ENCODE results near the gene TRIML2.

The TRIML2 gene

GRCh38 chr4:188053302-188053701 lies 56.1 kb downstream of the TRIML2 start:
- TF ChIP-seq FOXP2 (optimal IDR thresholded peaks at IDR 0.05; ENCODE audit: borderline replicate concordance, extremely low read depth, extremely low read length, insufficient read depth) (no peak), TAF1 (IDR thresholded peaks at IDR 0.05; ENCODE audit: borderline replicate concordance, insufficient read depth, low read length) (no peak), SIN3A (IDR thresholded peaks at IDR 0.05; ENCODE audit: borderline replicate concordance, insufficient read depth, low read length) (no peak), POLR2AphosphoS5 (IDR thresholded peaks at IDR 0.05; ENCODE audit: low read depth, low read length) (no peak), REST (IDR thresholded peaks at IDR 0.05; ENCODE audit: insufficient read depth in 1 of 2, low read depth in 2 of 2, low read length in 2 of 2) (no peak)

- TF ChIP-seq POLR2AphosphoS5 (IDR thresholded peaks at IDR 0.05; ENCODE audit: low read depth, low read length), result no peak
- no peak for TF ChIP-seq REST (IDR thresholded peaks at IDR 0.05; ENCODE audit: insufficient read depth in 1 of 2, low read depth in 2 of 2, low read length in 2 of 2)
- no peak for TF ChIP-seq TAF1 (IDR thresholded peaks at IDR 0.05; ENCODE audit: borderline replicate concordance, insufficient read depth, low read length)
- TF ChIP-seq FOXP2 (optimal IDR thresholded peaks at IDR 0.05; ENCODE audit: borderline replicate concordance, extremely low read depth, extremely low read length, insufficient read depth), result no peak
- no peak for TF ChIP-seq SIN3A (IDR thresholded peaks at IDR 0.05; ENCODE audit: borderline replicate concordance, insufficient read depth, low read length)
These were observed 62.7 kb downstream of the TRIML2 start for GRCh38 chr4:188046657-188047056.

- TF ChIP-seq REST (IDR thresholded peaks at IDR 0.05; ENCODE audit: insufficient read depth in 1 of 2, low read depth in 2 of 2, low read length in 2 of 2) (no peak), SIN3A (IDR thresholded peaks at IDR 0.05; ENCODE audit: borderline replicate concordance, insufficient read depth, low read length) (no peak), POLR2AphosphoS5 (IDR thresholded peaks at IDR 0.05; ENCODE audit: low read depth, low read length) (no peak), TAF1 (IDR thresholded peaks at IDR 0.05; ENCODE audit: borderline replicate concordance, insufficient read depth, low read length) (no peak), FOXP2 (optimal IDR thresholded peaks at IDR 0.05; ENCODE audit: borderline replicate concordance, extremely low read depth, extremely low read length, insufficient read depth) (no peak)
These were observed 66.2 kb downstream of the TRIML2 start for GRCh38 chr4:188043154-188043553.

- no peak for TF ChIP-seq POLR2AphosphoS5 (IDR thresholded peaks at IDR 0.05; ENCODE audit: low read depth, low read length)
These were observed 67.2 kb downstream of the TRIML2 start for GRCh38 chr4:188042191-188042590.

- TF ChIP-seq TAF1 (IDR thresholded peaks at IDR 0.05; ENCODE audit: borderline replicate concordance, insufficient read depth, low read length) (no peak), FOXP2 (optimal IDR thresholded peaks at IDR 0.05; ENCODE audit: borderline replicate concordance, extremely low read depth, extremely low read length, insufficient read depth) (no peak), SIN3A (IDR thresholded peaks at IDR 0.05; ENCODE audit: borderline replicate concordance, insufficient read depth, low read length) (no peak), POLR2AphosphoS5 (IDR thresholded peaks at IDR 0.05; ENCODE audit: low read depth, low read length) (no peak), REST (IDR thresholded peaks at IDR 0.05; ENCODE audit: insufficient read depth in 1 of 2, low read depth in 2 of 2, low read length in 2 of 2) (no peak)
These were observed 67.7 kb downstream of the TRIML2 start for GRCh38 chr4:188041721-188042120.

Measured in PFSK-1 (cell line).